SK-N-SH (cell line): ENCODE results near the gene ABCB1.

Source experiments
- CHD2 ChIP-seq: fragments of 150-350 bp; IDR thresholded peaks from 2 replicates; pipeline ENCODE4 v1.6.1; 2018; ENCODE audit warnings: low read length; ENCODE audit not compliant: partially characterized antibody
- NRF1 ChIP-seq: IDR thresholded peaks from 2 replicates; pipeline ENCODE4 v1.6.1; 2012; ENCODE audit warnings: low read depth, mild to moderate bottlenecking, low read length
- TAF1 ChIP-seq: IDR thresholded peaks from 2 replicates; pipeline ENCODE4 v1.6.1; 2012; ENCODE audit warnings: low read depth, mild to moderate bottlenecking, low read length, moderate library complexity, borderline replicate concordance
- TCF12 ChIP-seq: IDR thresholded peaks from 2 replicates; pipeline ENCODE4 v1.4.0; 2012
- TF ChIP-seq, protein P1 (sequence below): fragments of 200-600 bp; sonication (generic); IDR thresholded peaks from 2 replicates; pipeline ENCODE4 v1.6.1; 2017; ENCODE audit warnings: antibody characterized with exemption, mild to moderate bottlenecking, moderate library complexity
- TF ChIP-seq, protein P2 (sequence below): IDR thresholded peaks from 2 replicates; pipeline ENCODE4; 2012

DNA sequence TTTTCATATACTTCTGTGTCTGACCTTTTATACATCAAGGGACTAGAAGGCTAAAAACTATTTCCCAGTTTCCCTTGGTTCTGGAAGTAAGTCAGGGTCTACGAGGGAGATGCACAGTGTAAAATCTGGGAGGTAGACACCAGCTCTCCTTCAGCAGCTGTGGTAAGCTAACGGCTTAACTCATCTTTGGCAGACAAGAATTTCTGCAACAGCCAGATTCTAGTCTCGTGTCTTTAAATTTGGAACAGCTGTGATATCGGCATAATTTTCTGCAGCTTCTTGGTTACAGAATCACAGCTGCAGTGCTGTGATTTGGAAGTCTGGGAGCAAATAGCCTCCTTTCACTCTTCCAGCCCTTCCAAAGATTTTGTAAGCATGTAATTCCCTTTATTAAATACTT lies 87.8 kb downstream of the ABCB1 start:
- TF ChIP-seq NRF1 (no peak), CHD2 (no peak), TAF1 (no peak), TCF12 (no peak)
- TF ChIP-seq, protein P1, sequence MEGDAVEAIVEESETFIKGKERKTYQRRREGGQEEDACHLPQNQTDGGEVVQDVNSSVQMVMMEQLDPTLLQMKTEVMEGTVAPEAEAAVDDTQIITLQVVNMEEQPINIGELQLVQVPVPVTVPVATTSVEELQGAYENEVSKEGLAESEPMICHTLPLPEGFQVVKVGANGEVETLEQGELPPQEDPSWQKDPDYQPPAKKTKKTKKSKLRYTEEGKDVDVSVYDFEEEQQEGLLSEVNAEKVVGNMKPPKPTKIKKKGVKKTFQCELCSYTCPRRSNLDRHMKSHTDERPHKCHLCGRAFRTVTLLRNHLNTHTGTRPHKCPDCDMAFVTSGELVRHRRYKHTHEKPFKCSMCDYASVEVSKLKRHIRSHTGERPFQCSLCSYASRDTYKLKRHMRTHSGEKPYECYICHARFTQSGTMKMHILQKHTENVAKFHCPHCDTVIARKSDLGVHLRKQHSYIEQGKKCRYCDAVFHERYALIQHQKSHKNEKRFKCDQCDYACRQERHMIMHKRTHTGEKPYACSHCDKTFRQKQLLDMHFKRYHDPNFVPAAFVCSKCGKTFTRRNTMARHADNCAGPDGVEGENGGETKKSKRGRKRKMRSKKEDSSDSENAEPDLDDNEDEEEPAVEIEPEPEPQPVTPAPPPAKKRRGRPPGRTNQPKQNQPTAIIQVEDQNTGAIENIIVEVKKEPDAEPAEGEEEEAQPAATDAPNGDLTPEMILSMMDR: no peak
- TF ChIP-seq, protein P2, sequence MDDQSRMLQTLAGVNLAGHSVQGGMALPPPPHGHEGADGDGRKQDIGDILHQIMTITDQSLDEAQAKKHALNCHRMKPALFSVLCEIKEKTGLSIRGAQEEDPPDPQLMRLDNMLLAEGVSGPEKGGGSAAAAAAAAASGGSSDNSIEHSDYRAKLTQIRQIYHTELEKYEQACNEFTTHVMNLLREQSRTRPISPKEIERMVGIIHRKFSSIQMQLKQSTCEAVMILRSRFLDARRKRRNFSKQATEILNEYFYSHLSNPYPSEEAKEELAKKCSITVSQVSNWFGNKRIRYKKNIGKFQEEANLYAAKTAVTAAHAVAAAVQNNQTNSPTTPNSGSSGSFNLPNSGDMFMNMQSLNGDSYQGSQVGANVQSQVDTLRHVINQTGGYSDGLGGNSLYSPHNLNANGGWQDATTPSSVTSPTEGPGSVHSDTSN: no peak
